GM18508 (cell line): Measurements from ENCODE around the gene NRIP1.
"Not testable (repeated sequence)": the region's sequence is repeated elsewhere in the genome, so short reads cannot be mapped to it uniquely, and the experiment has no call there.

Experiments used
- ATAC-seq: cut with Tn5 transposase; IDR thresholded peaks from one replicate; pipeline ENCODE4 v1.9.1; 2021; ENCODE audit warnings: moderate number of reproducible peaks; ENCODE audit not compliant: insufficient read depth, unreplicated experiment

NRIP1 gene

GRCh38 chr21:15045017-15045416 is 19.8 kb downstream of the NRIP1 start:
- no peak for ATAC-seq

DNA sequence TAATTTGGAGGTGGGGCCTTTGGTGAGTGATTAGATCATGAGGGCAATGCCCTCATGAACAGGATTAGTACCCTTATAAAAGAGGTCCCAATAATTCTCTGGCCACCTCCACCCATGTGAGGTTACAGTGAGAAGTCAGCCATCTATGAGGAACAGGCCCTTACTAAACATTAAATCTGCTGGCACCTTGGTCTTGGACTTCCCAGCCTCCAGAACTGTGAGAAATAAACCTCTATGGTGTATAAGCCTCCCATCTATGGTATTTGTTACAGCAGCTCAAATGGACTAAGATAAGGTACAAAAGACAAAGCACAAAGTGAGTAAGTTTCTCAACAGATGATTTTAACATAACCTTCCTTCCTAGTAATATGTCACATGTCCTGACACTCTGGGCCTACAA is 22.3 kb downstream of the NRIP1 start:
- ATAC-seq: no peak

DNA sequence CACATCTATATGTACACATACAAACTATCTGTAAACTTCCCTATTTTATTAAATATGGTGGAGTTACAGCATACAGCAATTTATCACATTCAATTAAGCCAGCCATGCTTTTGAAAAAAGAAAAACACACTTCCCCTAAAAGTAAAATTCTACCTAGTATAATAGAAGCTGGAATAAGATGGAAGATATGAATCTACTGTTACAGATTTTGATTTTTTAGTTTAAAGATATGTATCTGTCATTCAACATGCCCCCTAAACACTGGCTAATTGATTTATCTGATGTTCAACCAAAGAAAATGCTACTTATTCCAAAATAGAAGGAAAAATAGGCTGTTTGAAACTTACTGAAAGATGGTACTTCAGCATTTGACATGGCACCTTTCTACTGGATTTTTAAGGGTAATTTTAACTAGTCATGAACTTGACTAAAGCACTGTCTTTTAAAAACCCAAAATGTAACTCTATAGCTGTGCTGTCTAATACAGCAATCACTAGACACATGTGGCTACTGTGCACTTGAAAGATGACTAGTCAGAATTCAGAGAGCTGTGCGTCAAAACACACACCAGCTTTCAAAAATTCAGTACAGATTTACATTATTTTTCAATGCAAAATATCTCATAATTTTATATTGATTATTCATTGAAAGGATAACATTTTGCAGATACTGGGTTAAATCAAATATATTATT is 25.0 kb downstream of the NRIP1 start:
- no peak for ATAC-seq

GRCh38 chr21:15037900-15038293 is 26.9 kb downstream of the NRIP1 start:
- no peak for ATAC-seq

DNA sequence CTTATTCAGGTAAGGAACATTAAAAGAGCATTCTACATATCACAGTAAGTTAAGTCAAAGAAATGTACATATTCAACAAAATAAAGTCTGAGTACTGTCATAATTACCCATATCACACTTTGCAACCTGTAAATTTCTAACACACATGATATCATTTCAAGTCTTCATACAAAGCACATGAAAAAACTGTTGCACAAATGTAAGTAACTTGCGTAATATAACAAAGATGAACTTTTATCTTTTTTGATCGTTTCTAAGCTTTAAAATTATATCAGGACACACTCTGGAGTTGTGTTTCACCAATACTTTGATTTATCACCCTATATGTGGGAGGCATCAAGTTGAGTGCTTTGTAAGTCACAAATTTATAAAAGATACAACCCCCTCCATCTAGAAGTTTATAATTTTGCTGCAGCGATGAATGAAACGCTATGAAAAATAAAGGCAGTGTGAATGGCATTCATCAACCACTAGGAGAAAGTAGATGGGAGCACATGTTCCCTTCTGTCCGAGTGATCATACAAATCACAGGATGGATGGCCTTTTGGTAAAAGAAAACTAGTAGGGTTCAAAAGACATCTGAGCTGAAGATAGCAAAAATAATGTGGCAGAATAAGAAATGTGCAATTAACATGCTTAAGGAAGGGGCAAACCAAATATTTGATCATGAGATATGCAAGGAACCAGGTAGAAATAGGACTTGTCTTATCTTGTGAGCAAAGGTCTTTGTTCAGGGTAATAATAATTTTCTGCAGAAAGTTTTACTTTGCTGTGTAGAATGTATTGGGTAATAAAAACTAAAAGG is 27.5 kb downstream of the NRIP1 start:
- ATAC-seq: no peak

GRCh38 chr21:15036189-15036588 is 28.6 kb downstream of the NRIP1 start:
- no peak for ATAC-seq

- ATAC-seq: no peak
These were observed 30.5 kb downstream of the NRIP1 start for GRCh38 chr21:15034126-15034853.

GRCh38 chr21:15031790-15032357 is 32.9 kb downstream of the NRIP1 start:
- no peak for ATAC-seq

GRCh38 chr21:15031362-15031761 is 33.4 kb downstream of the NRIP1 start:
- ATAC-seq: not testable (repeated sequence)

GRCh38 chr21:15030861-15031260 is 33.9 kb downstream of the NRIP1 start:
- not testable (repeated sequence) for ATAC-seq

GRCh38 chr21:15029077-15029476 is 35.7 kb downstream of the NRIP1 start:
- ATAC-seq: no peak

GRCh38 chr21:15028186-15028585 is 36.6 kb downstream of the NRIP1 start:
- ATAC-seq: no peak

DNA sequence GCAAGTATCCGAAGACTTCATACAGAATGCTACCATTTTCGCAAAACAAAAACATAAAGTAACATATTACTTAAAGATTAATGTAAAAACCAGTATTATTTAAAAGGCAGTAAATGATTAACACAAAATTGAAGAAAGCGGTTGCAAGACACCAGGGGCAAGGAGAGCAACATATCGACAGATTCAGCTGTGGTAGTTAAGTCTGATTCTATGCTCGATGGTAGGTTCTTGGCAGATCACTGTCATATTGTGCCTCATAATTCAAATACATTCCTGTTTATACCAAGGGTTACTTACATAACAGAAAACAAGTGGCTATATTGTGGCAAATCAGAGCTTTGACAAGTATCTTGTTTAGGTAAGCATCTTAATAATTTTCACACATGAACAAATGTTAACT is 37.7 kb downstream of the NRIP1 start:
- no peak for ATAC-seq

DNA sequence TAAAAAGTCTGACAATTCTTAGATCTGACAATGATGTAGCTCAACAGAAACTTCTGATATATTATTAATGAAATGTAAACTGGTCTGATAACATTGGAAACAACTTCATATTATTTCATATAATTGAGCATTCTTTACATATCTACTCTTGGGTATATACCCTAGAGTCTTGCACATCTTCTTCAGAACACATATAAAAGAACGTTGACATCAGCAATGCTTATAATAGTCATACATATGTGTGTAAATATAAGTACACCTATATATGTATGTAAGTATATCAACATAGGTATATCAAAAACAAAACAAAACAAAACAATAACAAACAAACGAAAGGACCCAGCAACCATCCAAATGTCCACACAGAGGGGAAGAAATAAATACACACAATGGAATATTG is 38.4 kb downstream of the NRIP1 start:
- no peak for ATAC-seq

DNA sequence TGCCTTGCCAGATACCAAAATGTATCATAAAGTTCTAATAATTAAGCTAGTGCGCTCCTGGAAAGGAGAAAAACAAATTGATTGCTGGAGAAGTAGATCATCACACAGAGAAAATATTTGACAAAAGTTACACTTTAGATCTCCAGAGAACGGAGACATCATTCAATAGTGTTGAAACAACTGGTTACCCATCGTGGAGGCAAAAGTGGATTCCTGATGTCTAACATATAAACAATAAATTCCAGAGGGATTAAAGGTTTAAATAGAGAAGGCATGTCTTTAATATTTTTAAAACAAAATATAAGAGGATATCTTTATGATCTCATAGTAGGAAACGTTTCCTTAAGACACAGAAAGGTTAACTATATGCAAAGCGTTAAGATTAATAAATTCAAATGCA is 41.0 kb downstream of the NRIP1 start:
- ATAC-seq: no peak

GRCh38 chr21:15022608-15023261 is 42.1 kb downstream of the NRIP1 start:
- no peak for ATAC-seq

GRCh38 chr21:15020797-15021196 is 44.0 kb downstream of the NRIP1 start:
- ATAC-seq: no peak

- no peak for ATAC-seq
These were observed 46.4 kb downstream of the NRIP1 start for GRCh38 chr21:15018382-15018781.

DNA sequence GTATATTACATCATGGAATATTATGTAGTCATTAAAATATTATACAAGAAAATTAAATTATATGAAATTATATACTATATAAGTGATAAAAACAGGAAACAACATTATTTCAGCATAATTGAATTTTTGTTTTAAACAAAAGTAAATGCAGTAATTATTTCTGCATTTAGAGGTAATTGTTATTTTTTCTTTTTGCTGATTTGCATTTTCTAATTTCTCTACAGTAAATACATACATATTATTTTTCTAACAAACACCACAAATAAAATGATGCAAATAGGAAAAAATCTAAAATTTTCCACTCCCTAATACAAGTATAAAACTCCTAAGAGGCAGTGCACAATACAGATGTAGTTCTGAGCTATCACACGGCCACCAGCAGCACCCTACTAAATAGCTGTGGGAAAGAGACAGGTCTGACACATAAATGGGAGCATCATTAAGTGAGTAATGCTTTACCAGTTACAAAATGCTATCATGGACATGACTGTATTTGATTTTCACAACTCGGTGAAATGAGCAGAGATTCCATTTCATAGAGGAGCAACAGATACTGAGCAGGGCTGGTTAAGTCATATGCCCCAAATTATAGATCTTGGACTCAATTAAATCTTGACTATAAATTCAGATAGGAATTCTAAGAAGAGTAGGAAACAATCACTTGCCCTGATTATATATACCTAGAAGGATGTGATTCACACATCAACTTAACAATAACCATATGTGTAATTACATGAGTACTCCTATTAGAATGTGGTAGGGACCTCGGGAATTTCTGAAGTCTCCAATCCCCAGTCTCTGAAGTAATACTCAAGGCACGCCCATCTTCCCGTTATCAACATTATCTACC is 49.0 kb downstream of the NRIP1 start:
- no peak for ATAC-seq
